H1 (cell line): ENCODE measurements around the gene ZNF282. TPM values are rescaled to one million over a fixed set of nuclear protein-coding genes. Genes with fewer than 3 reads are reported as not detected.

Source experiments
- CTCF ChIA-PET: fragments of 300-600 bp; sonication (Branson Sonifier 250); formaldehyde crosslinking; loops from one replicate; lab custom pipeline; 2021; ENCODE audit not compliant: partially characterized antibody; lab: Charles Lee
- POLR2A ChIA-PET: fragments of 300-600 bp; sonication (Branson Sonifier 250); formaldehyde crosslinking; loops from one replicate; lab custom pipeline; 2021; ENCODE audit warnings: inconsistent platforms; ENCODE audit not compliant: partially characterized antibody; lab: Charles Lee
- DNase-seq, 2 experiments: peaks; one replicate each; pipeline versions ENCODE4 v3.0.0 to v3.0.0-alpha.2; 2010 to 2022; ENCODE audit warnings: low spot score in 2 of 2, low read depth in 1 of 2, mixed read lengths in 1 of 2
- FAIRE-seq: peaks from 2 replicates; lab custom pipeline; 2011; peaks lifted over from hg19 to GRCh38; lab: Jason Lieb, UNC
- H2AFZ ChIP-seq: 2 replicates; pipeline ENCODE4 v1.8.1; 2012; ENCODE audit warnings: low read length, inconsistent platforms
- H2AK5ac ChIP-seq: 2 replicates; pipeline ENCODE4 v1.6.1; 2013; ENCODE audit warnings: low read depth, low read length
- H2BK120ac ChIP-seq: replicated peaks from 2 replicates; pipeline ENCODE3; 2013; ENCODE audit warnings: low read depth, low read length, inconsistent platforms
- H2BK12ac ChIP-seq: 2 replicates; pipeline ENCODE4 v1.6.1; 2013; ENCODE audit warnings: low read depth, low read length
- H2BK15ac ChIP-seq: 2 replicates; pipeline ENCODE4 v1.6.1; 2013; ENCODE audit warnings: low read length
- H2BK20ac ChIP-seq: 2 replicates; pipeline ENCODE4 v1.6.1; 2013; ENCODE audit warnings: low read length
- H2BK5ac ChIP-seq: 2 replicates; pipeline ENCODE4 v1.6.1; 2013; ENCODE audit warnings: low read depth, low read length
- H3K14ac ChIP-seq: 2 replicates; pipeline ENCODE4 v1.6.1; 2013; ENCODE audit warnings: inconsistent platforms; ENCODE audit not compliant: insufficient read length
- H3K18ac ChIP-seq: 2 replicates; pipeline ENCODE4 v1.6.1; 2013; ENCODE audit warnings: low read length; ENCODE audit errors: extremely low read depth
- H3K23ac ChIP-seq: 2 replicates; pipeline ENCODE4 v1.6.1; 2013; ENCODE audit warnings: inconsistent platforms; ENCODE audit not compliant: insufficient read length
- H3K23me2 ChIP-seq: 2 replicates; pipeline ENCODE4 v1.6.1; 2013; ENCODE audit warnings: low read depth, low read length
- H3K27ac ChIP-seq: 2 replicates; pipeline ENCODE4 v1.6.1; 2011; ENCODE audit warnings: low read depth, low read length, inconsistent platforms
- H3K27me3 ChIP-seq, 4 experiments: replicated peaks in 1 of 4; 1 replicate in 1 of 4; 2 replicates in 3 of 4; pipeline versions ENCODE4 v1.6.1 to v1.8.1; 2011 to 2013; ENCODE audit warnings: low read length in 3 of 4, mild to moderate bottlenecking in 3 of 4, inconsistent platforms in 2 of 4, mixed read lengths in 2 of 4, moderate library complexity in 1 of 4; ENCODE audit not compliant: control insufficient read depth in 3 of 4, insufficient read depth in 3 of 4; ENCODE audit errors: extremely low read depth in 1 of 4
- H3K36me3 ChIP-seq, 4 experiments: 2 replicates each; pipeline versions ENCODE4 v1.6.1 to v1.8.1; 2011 to 2013; ENCODE audit warnings: mild to moderate bottlenecking in 4 of 4, low read length in 3 of 4, moderate library complexity in 2 of 4, control low read depth in 1 of 4, inconsistent platforms in 1 of 4; ENCODE audit not compliant: insufficient read depth in 4 of 4, control insufficient read depth in 2 of 4
- H3K4ac ChIP-seq: replicated peaks from 2 replicates; pipeline ENCODE3; 2013; ENCODE audit warnings: low read length, low read depth, mixed read lengths, inconsistent platforms; ENCODE audit not compliant: insufficient read length
- H3K4me1 ChIP-seq, 4 experiments: replicated peaks in 1 of 4; 1 replicate in 1 of 4; 2 replicates in 3 of 4; pipeline versions ENCODE4 v1.6.1 to v1.8.1; 2011 to 2013; ENCODE audit warnings: low read length in 3 of 4, inconsistent platforms in 2 of 4, mixed read lengths in 1 of 4; ENCODE audit not compliant: insufficient read depth in 4 of 4, control insufficient read depth in 3 of 4
- H3K4me2 ChIP-seq, 2 experiments: 2 replicates each; pipeline versions ENCODE4 v1.6.1 to v1.8.1; 2011 to 2013; ENCODE audit warnings: low read depth in 2 of 2, low read length in 2 of 2, control low read depth in 1 of 2, inconsistent platforms in 1 of 2, mild to moderate bottlenecking in 1 of 2; ENCODE audit not compliant: insufficient read depth in 1 of 2
- H3K4me3 ChIP-seq, 4 experiments: fragments of 200-600, 300-600 bp in 1 of 4; sonication (generic), shearing (Covaris generic), sonication (Bioruptor Twin) in 1 of 4; 2 replicates each; pipeline versions ENCODE4 v1.5.1 to v1.8.1; 2011 to 2016; ENCODE audit warnings: low read length in 4 of 4, low read depth in 3 of 4, control low read depth in 2 of 4, inconsistent platforms in 2 of 4, mild to moderate bottlenecking in 2 of 4, mixed read lengths in 1 of 4, moderate library complexity in 1 of 4; ENCODE audit not compliant: insufficient read depth in 2 of 4; ENCODE audit errors: extremely low read depth in 1 of 4
- H3K56ac ChIP-seq: replicated peaks from 2 replicates; pipeline ENCODE3; 2013; ENCODE audit warnings: low read depth, mild to moderate bottlenecking, mixed read lengths, low read length, inconsistent platforms; ENCODE audit not compliant: insufficient read length
- H3K79me1 ChIP-seq: 2 replicates; pipeline ENCODE4 v1.6.1; 2013; ENCODE audit warnings: low read depth, low read length, control low read depth
- H3K79me2 ChIP-seq, 2 experiments: 2 replicates each; pipeline versions ENCODE4 v1.6.1 to v1.8.1; 2012 to 2013; ENCODE audit warnings: low read length in 2 of 2, mild to moderate bottlenecking in 2 of 2, inconsistent platforms in 1 of 2; ENCODE audit not compliant: insufficient read depth in 2 of 2, control insufficient read depth in 1 of 2
- H3K9ac ChIP-seq, 4 experiments: replicated peaks in 1 of 4; 1 replicate in 1 of 4; 2 replicates in 3 of 4; pipeline versions ENCODE4 v1.6.1 to v1.8.1; 2011 to 2013; ENCODE audit warnings: low read depth in 3 of 4, low read length in 3 of 4, control low read depth in 2 of 4, mild to moderate bottlenecking in 2 of 4, moderate library complexity in 2 of 4, inconsistent platforms in 1 of 4; ENCODE audit errors: extremely low read depth in 1 of 4
- H3K9me3 ChIP-seq, 2 experiments: 2 replicates each; pipeline versions ENCODE4 v1.6.1 to v1.8.1; 2012 to 2013; ENCODE audit warnings: mild to moderate bottlenecking in 2 of 2, moderate library complexity in 2 of 2, control low read depth in 1 of 2, inconsistent platforms in 1 of 2, low read depth in 1 of 2, low read length in 1 of 2, mixed read lengths in 1 of 2; ENCODE audit not compliant: insufficient read depth in 2 of 2
- H4K20me1 ChIP-seq, 2 experiments: replicated peaks in 1 of 2; 2 replicates each; pipeline versions ENCODE3 to v1.8.1; 2011 to 2013; ENCODE audit warnings: inconsistent platforms in 2 of 2, low read length in 2 of 2, mild to moderate bottlenecking in 1 of 2; ENCODE audit not compliant: insufficient read depth in 2 of 2, control insufficient read depth in 1 of 2
- H4K5ac ChIP-seq: 2 replicates; pipeline ENCODE4 v1.6.1; 2013; ENCODE audit warnings: low read length, low read depth, mixed read lengths, inconsistent platforms; ENCODE audit not compliant: insufficient read length
- H4K8ac ChIP-seq: 2 replicates; pipeline ENCODE4 v1.8.0; 2013; ENCODE audit warnings: mild to moderate bottlenecking, moderate library complexity, low read length, inconsistent platforms; ENCODE audit not compliant: insufficient read depth; ENCODE audit errors: extremely low read depth
- H4K91ac ChIP-seq: replicated peaks from 2 replicates; pipeline ENCODE3; 2013; ENCODE audit warnings: low read length, mixed read lengths, inconsistent platforms; ENCODE audit not compliant: insufficient read length
- BACH1 ChIP-seq: IDR thresholded peaks from 2 replicates; pipeline ENCODE4 v1.6.1; 2012; ENCODE audit warnings: low read length, improper control_type of control experiment
- BCL11A ChIP-seq, 2 experiments: IDR thresholded peaks; one replicate each; pipeline ENCODE4 v1.6.1; 2011; ENCODE audit warnings: low read depth in 2 of 2, low read length in 2 of 2, mild to moderate bottlenecking in 2 of 2
- CHD2 ChIP-seq: IDR thresholded peaks from 2 replicates; pipeline ENCODE4 v1.6.1; 2012; ENCODE audit warnings: low read length, improper control_type of control experiment
- GTF2F1 ChIP-seq: IDR thresholded peaks from 2 replicates; pipeline ENCODE4 v1.6.1; 2012; ENCODE audit warnings: low read depth, low read length, improper control_type of control experiment, borderline replicate concordance
- JUN ChIP-seq: IDR thresholded peaks from 2 replicates; pipeline ENCODE4 v1.6.1; 2011; ENCODE audit warnings: low read depth, mild to moderate bottlenecking, improper control_type of control experiment, low read length
- MAFK ChIP-seq: IDR thresholded peaks from 2 replicates; pipeline ENCODE4 v1.6.1; 2012; ENCODE audit warnings: low read depth, mild to moderate bottlenecking, improper control_type of control experiment, low read length
- NANOG ChIP-seq: IDR thresholded peaks from 2 replicates; pipeline ENCODE4 v1.6.1; 2011; ENCODE audit warnings: low read length, low read depth, mild to moderate bottlenecking, inconsistent platforms; ENCODE audit not compliant: insufficient read depth, poor library complexity, severe bottlenecking
- NRF1 ChIP-seq: IDR thresholded peaks from 2 replicates; pipeline ENCODE4 v1.6.1; 2011; ENCODE audit warnings: mild to moderate bottlenecking, low read depth, low read length, improper control_type of control experiment
- PHF8 ChIP-seq: fragments of 200-600 bp; sonication (generic); conservative IDR thresholded peaks from 2 replicates; pipeline ENCODE4 v1.7.1; 2012; ENCODE audit warnings: low read depth, mild to moderate bottlenecking, inconsistent platforms, low read length, moderate library complexity
- SAP30 ChIP-seq: fragments of 300-600 bp; sonication (generic); IDR thresholded peaks from 2 replicates; pipeline ENCODE4 v1.7.1; 2012; ENCODE audit warnings: low read length, moderate library complexity, mild to moderate bottlenecking, inconsistent platforms; ENCODE audit not compliant: insufficient read depth, insufficient replicate concordance
- SIRT6 ChIP-seq: IDR thresholded peaks from one replicate; pipeline ENCODE4 v1.7.1; 2012; ENCODE audit warnings: low read length, inconsistent platforms
- SP1 ChIP-seq: IDR thresholded peaks from 2 replicates; pipeline ENCODE4 v1.6.1; 2011; ENCODE audit warnings: low read depth, low read length
- TAF1 ChIP-seq: IDR thresholded peaks from 2 replicates; pipeline ENCODE4 v1.6.1; 2011; ENCODE audit warnings: mild to moderate bottlenecking, low read depth, low read length
- TBP ChIP-seq: IDR thresholded peaks from 2 replicates; pipeline ENCODE4 v1.6.1; 2011; ENCODE audit warnings: low read depth, low read length, improper control_type of control experiment
- TCF12 ChIP-seq: IDR thresholded peaks from 2 replicates; pipeline ENCODE4 v1.6.1; 2011; ENCODE audit warnings: low read depth, mild to moderate bottlenecking, low read length
- WGBS, 2 experiments: shearing (Covaris generic) in 1 of 2; methylation state at CpG; one replicate each; pipeline versions ENCODE4 v1.1.6 to v1.1.7; 2013 to 2015; ENCODE audit warnings: low lambda C conversion rate in 2 of 2, mixed read lengths in 2 of 2, inconsistent platforms in 1 of 2, low coverage in 1 of 2, missing lambda C conversion rate in 1 of 2; ENCODE audit not compliant: insufficient replicate concordance in 2 of 2, insufficient coverage in 1 of 2, insufficient read length in 1 of 2; ENCODE audit errors: extremely low coverage in 1 of 2, missing lambda C conversion rate in 1 of 2; 5-methylcytosine and 5-hydroxymethylcytosine counted together
- polyA plus RNA-seq, 7 experiments: library from polyadenylated mRNA; depleted of rRNA in 3 of 7; stranded (reverse) in 5 of 7; unstranded in 2 of 7; fragments of >200 nt in 5 of 7; fragments of 200-250 nt in 2 of 7; gene quantifications; 1 replicate in 5 of 7; 2 replicates in 1 of 7; 4 replicates in 1 of 7; pipeline versions ENCODE4 v1.2.1 to v1.2.3, GENCODE V29; 2011 to 2013; ENCODE audit warnings: missing spikeins in 2 of 7, mixed read lengths in 2 of 7
- total RNA-seq: library from RNA; stranded (reverse); fragmentation: NEBNext Ultra II Directional; extraction: Animal tissue kit (Norgen Biotek cat#: 25700); gene quantifications from 2 replicates; pipeline ENCODE4 v1.2.1, GENCODE V29; 2021

The ZNF282 gene
- total and polyA plus RNA-seq, 2 of the 8 experiments (the other 6 are each of a cell fraction or from before 2014, with no cell fraction given) = 16.9 to 36.3 TPM

DNA sequence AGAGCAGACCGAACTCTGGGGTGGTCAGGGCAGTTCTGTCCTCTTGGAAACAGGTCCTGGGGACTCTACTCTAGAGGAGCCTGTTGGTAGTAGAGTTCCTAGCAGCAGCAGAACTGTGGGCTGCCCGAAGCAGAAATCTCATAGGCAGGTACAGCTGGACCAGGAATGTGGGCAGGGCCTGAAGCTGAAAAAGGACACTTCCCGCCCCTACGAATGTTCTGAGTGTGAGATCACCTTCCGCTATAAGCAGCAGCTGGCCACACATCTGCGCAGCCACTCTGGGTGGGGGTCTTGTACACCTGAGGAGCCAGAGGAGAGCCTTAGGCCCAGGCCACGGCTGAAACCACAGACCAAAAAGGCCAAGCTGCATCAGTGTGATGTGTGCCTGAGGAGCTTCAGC lies 58.3 kb downstream of the ZNF282 start:
- Histone ChIP-seq H2AFZ (no peak overlapping the region), H3K4me3 (no peak overlapping the region), H2BK120ac (no peak overlapping the region), H3K27ac (no peak overlapping the region), H3K79me1 (no peaks in the 10 kb centered on the region; the same call in 1 of the 2 replicates), H2BK20ac (no peak overlapping the region), H3K27me3 (no peaks in the 10 kb centered on the region), H3K9ac (no peak overlapping the region), H3K4me1 (no peaks in the 10 kb centered on the region), H2AK5ac (no peak overlapping the region), H3K23me2 (no peaks in the 10 kb centered on the region), H4K5ac (no peak overlapping the region), H2BK15ac (no peak overlapping the region), H3K56ac (no peak overlapping the region), H3K36me3 (peaks cover 13 to 56% (median 39%) of the 10 kb centered on the region in 4 experiments), H3K4me2 (no peak overlapping the region), H3K23ac (no peak overlapping the region), H3K4ac (no peak overlapping the region), H4K20me1 (peaks cover 3 to 4% of the 10 kb centered on the region in 2 experiments), H4K8ac (no peak overlapping the region), H3K14ac (no peak overlapping the region), H3K18ac (no peak overlapping the region), H2BK5ac (no peak overlapping the region), H3K9me3 (no peaks in the 10 kb centered on the region), H2BK12ac (no peak overlapping the region), H4K91ac (no peak overlapping the region), H3K79me2 (peaks cover 0 to 6% of the 10 kb centered on the region in 2 experiments; a peak in 1 of 4 replicates)
- CTCF ChIA-PET = interaction anchor here (0.6 to 2.9 kb wide), 6 partner anchors 15 to 153 kb away, joined by 3 to 13 read pairs (median 3); no protein-coding TSS in a partner anchor
- POLR2A ChIA-PET = interaction anchor here (3.2 kb wide), 1 partner anchor 8 kb away, joined by 8 read pairs; the partner anchor contains the start of gene ZNF783
- TF ChIP-seq PHF8 (no peak), CHD2 (no peak), MAFK (no peak), TAF1 (no peak), SIRT6 (no peak), BACH1 (no peak), NANOG (no peak), TBP (no peak), TCF12 (no peak), SAP30 (no peak), BCL11A (IDR thresholded peaks at IDR 0.05; ENCODE audit: low read depth in 2 of 2, low read length in 2 of 2) (no peak), GTF2F1 (no peak), NRF1 (no peak), JUN (no peak), SP1 (no peak)
- WGBS, 2 experiments = 89% methylated on average over 7 of the region's 7 CpGs; no CpG with 5 or more reads in 1 of the 2 experiments
- no peak for FAIRE-seq
- DNase-seq = no peak
